ENCODE results near the gene PHF12.
"Not testable (repeated sequence)": the region's sequence is repeated elsewhere in the genome, so short reads cannot be mapped to it uniquely, and the experiment has no call there.

Gene PHF12

GRCh38 chr17:28937044-28937729 is 14.1 kb downstream of the PHF12 start:
- H3K4me3 ChIP-seq (ENCODE audit: low read length), result no peak overlapping the region
- no peaks in the 10 kb centered on the region for H3K9me3 ChIP-seq (ENCODE audit: control insufficient read depth, insufficient read depth, low read length)
- H3F3A ChIP-seq (ENCODE audit: control insufficient read depth, insufficient read depth), result peaks cover 2% of the 10 kb centered on the region; the same call in 1 of the 2 replicates
- no peak overlapping the region for H3K27ac ChIP-seq (ENCODE audit: low read depth, low read length)
- peaks cover 77% of the 10 kb centered on the region for H3K36me3 ChIP-seq (ENCODE audit: control insufficient read depth, low read length)
- peaks cover 16% of the 10 kb centered on the region; the same call in 1 of the 2 replicates for H4K20me1 ChIP-seq (ENCODE audit: control insufficient read depth, insufficient read depth, low read depth, low read length)
- H3K4me2 ChIP-seq (ENCODE audit: low read length), result no peak overlapping the region
- no peaks in the 10 kb centered on the region for H3K9me2 ChIP-seq (replicated peaks; ENCODE audit: control insufficient read depth, low read length)
- no peaks in the 10 kb centered on the region for H3K27me3 ChIP-seq (ENCODE audit: control insufficient read depth, low read length)
- no peaks in the 10 kb centered on the region for H3K4me1 ChIP-seq (ENCODE audit: control insufficient read depth, low read length)
- peaks cover 98% of the 10 kb centered on the region for H3K79me2 ChIP-seq (ENCODE audit: control insufficient read depth, low read length)
- TF ChIP-seq EZH2phosphoT487 (IDR thresholded peaks at IDR 0.05; ENCODE audit: borderline replicate concordance, low read length), result no peak
- TF ChIP-seq, protein P1, sequence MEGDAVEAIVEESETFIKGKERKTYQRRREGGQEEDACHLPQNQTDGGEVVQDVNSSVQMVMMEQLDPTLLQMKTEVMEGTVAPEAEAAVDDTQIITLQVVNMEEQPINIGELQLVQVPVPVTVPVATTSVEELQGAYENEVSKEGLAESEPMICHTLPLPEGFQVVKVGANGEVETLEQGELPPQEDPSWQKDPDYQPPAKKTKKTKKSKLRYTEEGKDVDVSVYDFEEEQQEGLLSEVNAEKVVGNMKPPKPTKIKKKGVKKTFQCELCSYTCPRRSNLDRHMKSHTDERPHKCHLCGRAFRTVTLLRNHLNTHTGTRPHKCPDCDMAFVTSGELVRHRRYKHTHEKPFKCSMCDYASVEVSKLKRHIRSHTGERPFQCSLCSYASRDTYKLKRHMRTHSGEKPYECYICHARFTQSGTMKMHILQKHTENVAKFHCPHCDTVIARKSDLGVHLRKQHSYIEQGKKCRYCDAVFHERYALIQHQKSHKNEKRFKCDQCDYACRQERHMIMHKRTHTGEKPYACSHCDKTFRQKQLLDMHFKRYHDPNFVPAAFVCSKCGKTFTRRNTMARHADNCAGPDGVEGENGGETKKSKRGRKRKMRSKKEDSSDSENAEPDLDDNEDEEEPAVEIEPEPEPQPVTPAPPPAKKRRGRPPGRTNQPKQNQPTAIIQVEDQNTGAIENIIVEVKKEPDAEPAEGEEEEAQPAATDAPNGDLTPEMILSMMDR (IDR thresholded peaks at IDR 0.05; ENCODE audit: low read depth, low read length, poor library complexity, severe bottlenecking), result no peak

DNA sequence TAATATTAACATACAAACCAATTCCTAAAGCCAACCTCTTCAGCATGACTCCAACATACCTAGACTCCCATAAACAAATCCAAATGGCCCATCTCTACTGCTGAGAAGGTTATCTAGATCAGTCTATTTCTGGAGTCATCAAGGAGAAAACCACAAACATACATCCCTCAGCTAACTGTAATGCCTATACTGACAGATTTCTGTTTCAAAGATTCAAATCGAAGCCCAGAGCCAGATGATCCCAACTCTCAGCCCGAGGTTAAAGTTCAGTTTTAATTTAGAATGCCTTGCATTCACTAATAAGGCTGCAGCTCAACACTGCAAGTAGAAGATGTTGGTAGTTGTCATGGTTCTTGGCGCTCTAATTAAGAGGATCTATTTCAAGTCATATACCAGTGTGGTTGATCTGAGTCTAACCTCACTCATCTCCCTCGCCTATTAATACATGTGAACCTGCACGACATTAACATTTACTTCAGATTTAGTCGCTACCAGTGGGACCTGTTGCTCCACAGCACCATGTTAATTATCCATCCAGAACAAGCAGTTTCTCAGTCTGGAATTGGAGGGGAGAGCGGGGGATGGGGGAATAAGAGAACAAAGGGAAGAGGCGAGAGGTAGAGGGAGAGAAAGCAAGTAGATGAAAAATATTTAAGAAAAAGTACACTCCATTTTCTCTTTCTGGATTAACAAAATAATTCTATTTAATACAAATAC is 15.4 kb downstream of the PHF12 start:
- H3K9me2 ChIP-seq (replicated peaks; ENCODE audit: control insufficient read depth, low read length), result no peaks in the 10 kb centered on the region
- peaks cover 98% of the 10 kb centered on the region for H3K79me2 ChIP-seq (ENCODE audit: control insufficient read depth, low read length)
- H3K4me2 ChIP-seq (ENCODE audit: low read length), result no peak overlapping the region
- H3K4me3 ChIP-seq (ENCODE audit: low read length), result no peak overlapping the region
- H3K4me1 ChIP-seq (ENCODE audit: control insufficient read depth, low read length), result no peaks in the 10 kb centered on the region
- H4K20me1 ChIP-seq (ENCODE audit: control insufficient read depth, insufficient read depth, low read depth, low read length), result peaks cover 12% of the 10 kb centered on the region; the same call in 1 of the 2 replicates
- H3K9me3 ChIP-seq (ENCODE audit: control insufficient read depth, insufficient read depth, low read length), result no peaks in the 10 kb centered on the region
- peaks cover 66% of the 10 kb centered on the region for H3K36me3 ChIP-seq (ENCODE audit: control insufficient read depth, low read length)
- TF ChIP-seq, protein P1 (IDR thresholded peaks at IDR 0.05; ENCODE audit: low read depth, low read length, poor library complexity, severe bottlenecking), result no peak
- no peak overlapping the region for H3K27ac ChIP-seq (ENCODE audit: low read depth, low read length)
- peaks cover 2% of the 10 kb centered on the region; the same call in 1 of the 2 replicates for H3F3A ChIP-seq (ENCODE audit: control insufficient read depth, insufficient read depth)
- no peaks in the 10 kb centered on the region for H3K27me3 ChIP-seq (ENCODE audit: control insufficient read depth, low read length)

DNA sequence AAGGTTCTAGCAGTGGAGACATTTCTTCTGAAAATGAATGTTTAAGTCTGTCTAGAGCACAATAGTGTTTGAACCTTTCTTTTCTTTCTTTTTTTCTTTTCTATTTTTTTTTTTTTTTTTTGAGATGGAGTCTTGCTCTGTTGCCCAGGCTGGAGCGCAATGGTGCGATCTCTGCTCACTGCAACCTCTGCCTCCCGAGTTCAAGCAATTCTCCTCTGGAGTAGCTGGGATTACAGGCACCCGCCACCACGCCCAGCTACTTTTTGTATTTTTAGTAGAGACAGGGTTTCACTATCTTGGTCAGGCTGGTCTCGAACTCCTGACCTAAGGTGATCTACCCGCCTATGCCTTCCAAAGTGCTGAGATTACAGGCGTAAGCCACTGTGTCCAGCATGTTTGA is 16.8 kb downstream of the PHF12 start:
- H3K9me3 ChIP-seq (ENCODE audit: control insufficient read depth, insufficient read depth, low read length); H3K9me2 ChIP-seq (replicated peaks; ENCODE audit: control insufficient read depth, low read length); H3K4me1 ChIP-seq (ENCODE audit: control insufficient read depth, low read length); H3K4me3 ChIP-seq (ENCODE audit: low read length); H3K27ac ChIP-seq (ENCODE audit: low read depth, low read length); H3K27me3 ChIP-seq (ENCODE audit: control insufficient read depth, low read length); H3F3A ChIP-seq (ENCODE audit: control insufficient read depth, insufficient read depth); H3K4me2 ChIP-seq (ENCODE audit: low read length): not testable (repeated sequence)
- H3K36me3 ChIP-seq (ENCODE audit: control insufficient read depth, low read length), result peaks cover 62% of the 10 kb centered on the region
- peaks cover 98% of the 10 kb centered on the region for H3K79me2 ChIP-seq (ENCODE audit: control insufficient read depth, low read length)
- H4K20me1 ChIP-seq (ENCODE audit: control insufficient read depth, insufficient read depth, low read depth, low read length), result peaks cover 18% of the 10 kb centered on the region

- Histone ChIP-seq H4K20me1 (ENCODE audit: control insufficient read depth, insufficient read depth, low read depth, low read length) (peaks cover 17% of the 10 kb centered on the region), H3K9me3 (ENCODE audit: control insufficient read depth, insufficient read depth, low read length) (no peaks in the 10 kb centered on the region), H3F3A (ENCODE audit: control insufficient read depth, insufficient read depth) (peaks cover 2% of the 10 kb centered on the region; the same call in 1 of the 2 replicates), H3K4me3 (ENCODE audit: low read length) (no peak overlapping the region), H3K4me2 (ENCODE audit: low read length) (no peak overlapping the region), H3K27me3 (ENCODE audit: control insufficient read depth, low read length) (no peaks in the 10 kb centered on the region), H3K27ac (ENCODE audit: low read depth, low read length) (no peak overlapping the region), H3K36me3 (ENCODE audit: control insufficient read depth, low read length) (peaks cover 67% of the 10 kb centered on the region), H3K79me2 (ENCODE audit: control insufficient read depth, low read length) (peaks cover 99% of the 10 kb centered on the region), H3K4me1 (ENCODE audit: control insufficient read depth, low read length) (peaks cover 17% of the 10 kb centered on the region), H3K9me2 (replicated peaks; ENCODE audit: control insufficient read depth, low read length) (no peaks in the 10 kb centered on the region)
- TF ChIP-seq, protein P1 (IDR thresholded peaks at IDR 0.05; ENCODE audit: low read depth, low read length, poor library complexity, severe bottlenecking), result no peak
- no peak for TF ChIP-seq EZH2phosphoT487 (IDR thresholded peaks at IDR 0.05; ENCODE audit: borderline replicate concordance, low read length)
These were observed 21.5 kb downstream of the PHF12 start for GRCh38 chr17:28929787-28930186.
